ENCODE measurements around the gene CENPF. TPM values are rescaled to one million over a fixed set of nuclear protein-coding genes. Genes with fewer than 3 reads are reported as not detected.

CENPF gene
- total RNA-seq (10 to 100 TPM; 44.2 to 45.5 TPM), polyA plus RNA-seq (0.77 TPM)

DNA sequence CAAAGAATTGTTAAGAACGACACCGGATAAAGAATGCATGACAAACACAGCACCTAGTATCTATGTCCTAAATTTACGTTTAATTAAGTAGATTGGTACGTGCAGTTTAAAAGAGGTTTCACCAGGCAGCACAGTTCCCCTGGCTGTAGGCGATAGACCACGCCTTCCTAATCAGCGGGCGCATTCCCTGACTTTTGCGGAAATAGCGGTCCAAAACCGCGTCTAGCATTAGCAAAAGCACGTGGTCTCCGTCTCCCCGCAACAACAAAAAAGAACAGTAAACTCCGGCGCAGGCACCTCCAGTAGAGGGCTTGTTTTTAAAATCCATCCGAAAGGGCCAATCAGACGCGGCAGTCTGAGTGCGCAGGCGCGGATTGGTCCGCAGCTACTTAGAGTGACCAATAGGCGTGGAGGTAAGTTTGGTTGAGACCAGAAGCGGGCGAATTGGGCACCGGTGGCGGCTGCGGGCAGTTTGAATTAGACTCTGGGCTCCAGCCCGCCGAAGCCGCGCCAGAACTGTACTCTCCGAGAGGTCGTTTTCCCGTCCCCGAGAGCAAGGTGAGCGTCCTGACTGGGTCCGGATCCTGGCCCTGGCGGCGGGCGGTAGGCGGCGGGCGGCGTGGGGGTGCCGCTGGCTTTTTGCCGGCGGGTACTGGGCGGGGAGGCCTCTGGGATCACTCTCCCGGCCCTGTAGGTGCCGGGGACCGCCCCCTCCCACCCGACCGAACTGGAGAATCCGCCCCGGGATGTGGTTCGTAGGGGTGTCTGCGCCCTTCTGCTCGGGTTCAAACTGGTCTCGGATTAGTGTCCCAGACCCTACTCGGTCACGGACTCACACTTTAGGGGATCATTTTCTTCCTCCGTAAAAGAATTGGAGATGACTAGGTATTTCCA lies at the start of gene CENPF:
TSS of gene CENPF (plus strand) at position 432 of the 894 bp plus-strand sequence. CDS start 10,560 bp downstream, outside the sequence.
- H3K4me3 ChIP-seq (ENCODE audit: low read length), result peak within 1 kb of the TSS; percentile 71
- H3K4me1 ChIP-seq (ENCODE audit: insufficient read depth, low read length), result peaks cover 11% of the 10 kb centered on the region
- H3K27me3 ChIP-seq (ENCODE audit: insufficient read depth, low read length, poor library complexity, severe bottlenecking), result no peaks in the 10 kb centered on the region
- DNase-seq, result peak; percentile 83 to 95 (median 93)
- Mint-ChIP-seq H3K9me3 (no peaks in the 10 kb centered on the region), H3K36me3 (peaks cover 0 to 5% (median 0%) of the 10 kb centered on the region in 3 donors), H3K4me3 (peak within 1 kb of the TSS; percentile 81 to 97 (median 88)), H3K4me1 (peaks cover 21 to 28% (median 22%) of the 10 kb centered on the region in 3 donors), H3K27me3 (peaks cover 0 to 4% of the 10 kb centered on the region in 2 donors), H3K27ac (peak within 1 kb of the TSS; percentile 68 to 92 (median 84))
- no peaks in the 10 kb centered on the region for H3K36me3 ChIP-seq (ENCODE audit: insufficient read depth, low read length)
- CTCF ChIA-PET, result interaction anchor here (1.0 to 1.3 kb wide), 2 partner anchors 9 to 342 kb away, joined by 3 to 4 read pairs; no protein-coding TSS in a partner anchor
- H3K9me3 ChIP-seq (ENCODE audit: low read length), result no peaks in the 10 kb centered on the region
- H3K27ac ChIP-seq (ENCODE audit: low read depth, low read length), result peak within 1 kb of the TSS; percentile 75
- POLR2A ChIA-PET, result no interaction called here

DNA sequence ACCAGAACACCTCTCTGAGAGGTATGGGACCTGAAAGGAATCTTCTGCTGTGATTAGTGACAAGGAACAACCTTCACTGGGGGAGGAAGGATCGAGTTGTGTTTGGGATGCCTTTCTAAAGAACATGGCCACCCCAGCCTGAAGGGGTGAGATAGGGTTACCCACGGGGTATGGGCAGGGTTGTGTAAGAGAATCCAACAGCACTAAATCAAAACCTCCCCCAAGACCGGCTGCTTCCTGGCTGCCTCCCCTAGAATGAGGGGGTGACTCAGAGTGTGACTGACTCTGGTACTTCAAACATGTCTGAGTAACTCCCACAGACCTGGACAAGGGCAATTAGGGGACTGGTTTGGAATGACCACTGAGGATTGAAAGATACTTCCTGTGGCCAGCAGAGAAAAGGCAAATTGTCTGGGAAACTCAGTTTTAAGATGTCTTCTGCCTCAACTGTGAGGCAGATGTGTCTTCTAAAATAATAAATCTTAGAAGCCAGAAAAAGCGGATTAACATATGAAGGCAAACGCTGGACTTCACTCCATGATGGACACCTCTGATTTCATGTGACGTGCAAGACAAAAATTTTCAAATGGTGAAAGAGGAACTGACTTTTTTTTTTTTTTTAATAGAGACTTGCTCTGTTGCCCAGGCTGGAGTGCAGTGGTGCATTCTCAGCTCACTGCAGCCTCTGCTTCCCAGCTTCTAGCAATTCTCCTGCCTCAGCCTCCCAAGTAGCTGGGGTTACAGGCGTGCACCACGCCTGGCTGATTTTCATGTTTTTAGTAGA lies 44.9 kb upstream of the CENPF start:
- CTCF ChIA-PET, result no interaction called here
- H3K36me3 Mint-ChIP-seq, result no peaks in the 10 kb centered on the region
- H3K4me3 ChIP-seq (ENCODE audit: low read length), result no peak overlapping the region
- H3K4me1 Mint-ChIP-seq, result no peaks in the 10 kb centered on the region
- H3K27ac ChIP-seq (ENCODE audit: low read depth, low read length), result no peak overlapping the region
- H3K27me3 Mint-ChIP-seq, result peaks cover 14 to 48% of the 10 kb centered on the region in 2 donors
- no peak overlapping the region for H3K4me3 Mint-ChIP-seq
- no peak for DNase-seq
- peaks cover 0 to 3% (median 0%) of the 10 kb centered on the region in 5 donors for H3K9me3 Mint-ChIP-seq
- no peaks in the 10 kb centered on the region for H3K4me1 ChIP-seq (ENCODE audit: insufficient read depth, low read length)
- no peak overlapping the region for H3K27ac Mint-ChIP-seq
- POLR2A ChIA-PET, result no interaction called here
- H3K27me3 ChIP-seq (ENCODE audit: insufficient read depth, low read length, poor library complexity, severe bottlenecking), result peaks cover 4% of the 10 kb centered on the region
- no peaks in the 10 kb centered on the region for H3K36me3 ChIP-seq (ENCODE audit: insufficient read depth, low read length)
- H3K9me3 ChIP-seq (ENCODE audit: low read length), result no peaks in the 10 kb centered on the region

DNA sequence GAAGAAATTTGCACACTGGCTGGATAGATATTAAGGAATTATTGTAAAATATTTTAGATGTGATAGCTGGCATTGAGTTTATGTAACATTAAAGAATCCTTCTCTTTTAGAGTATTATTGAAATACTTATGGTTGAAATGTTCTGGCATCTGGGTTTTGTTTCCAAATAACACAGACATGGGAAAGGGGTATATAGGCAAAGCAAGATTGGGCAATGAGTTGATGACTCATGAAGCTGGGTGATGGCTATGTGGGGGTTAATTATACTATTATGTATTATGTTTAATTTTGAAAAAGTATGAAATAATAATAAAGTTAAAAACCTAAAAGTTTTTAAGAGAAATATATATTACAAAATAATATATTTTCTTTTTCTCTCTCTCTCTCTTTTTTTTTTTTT lies 39.1 kb upstream of the CENPF start:
- peaks cover 0 to 3% (median 0%) of the 10 kb centered on the region in 5 donors for H3K9me3 Mint-ChIP-seq
- no peaks in the 10 kb centered on the region for H3K36me3 ChIP-seq (ENCODE audit: insufficient read depth, low read length)
- no peaks in the 10 kb centered on the region for H3K9me3 ChIP-seq (ENCODE audit: low read length)
- H3K27me3 ChIP-seq (ENCODE audit: insufficient read depth, low read length, poor library complexity, severe bottlenecking), result no peaks in the 10 kb centered on the region
- no peak overlapping the region for H3K27ac Mint-ChIP-seq
- ChIA-PET POLR2A (no interaction called here), CTCF (no interaction called here)
- H3K27me3 Mint-ChIP-seq, result peaks cover 11 to 42% of the 10 kb centered on the region in 2 donors
- H3K27ac ChIP-seq (ENCODE audit: low read depth, low read length), result no peak overlapping the region
- no peaks in the 10 kb centered on the region for H3K4me1 Mint-ChIP-seq
- no peaks in the 10 kb centered on the region for H3K36me3 Mint-ChIP-seq
- H3K4me3 ChIP-seq (ENCODE audit: low read length), result no peak overlapping the region
- no peak for DNase-seq
- H3K4me1 ChIP-seq (ENCODE audit: insufficient read depth, low read length), result no peaks in the 10 kb centered on the region
- no peak overlapping the region for H3K4me3 Mint-ChIP-seq

DNA sequence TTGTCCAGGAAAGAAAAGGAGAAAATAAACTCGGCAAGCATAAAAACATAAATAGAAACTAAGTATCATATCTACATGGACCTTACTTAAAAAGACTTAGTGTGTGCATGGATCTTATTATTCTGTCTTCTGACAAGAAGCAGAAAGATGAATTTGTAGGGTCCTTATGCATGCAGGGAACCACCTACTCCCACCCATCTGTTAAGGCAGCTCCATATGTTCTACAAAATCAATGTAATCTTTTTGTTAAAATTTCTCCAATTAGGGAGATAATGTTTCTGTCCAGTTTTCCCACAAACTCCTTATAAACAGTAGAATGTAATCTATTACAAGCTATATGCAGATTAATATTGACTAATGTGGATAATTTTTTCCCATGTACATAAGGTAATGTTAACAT lies 37.7 kb upstream of the CENPF start:
- peaks cover 0 to 3% (median 0%) of the 10 kb centered on the region in 5 donors for H3K9me3 Mint-ChIP-seq
- H3K4me1 ChIP-seq (ENCODE audit: insufficient read depth, low read length), result no peaks in the 10 kb centered on the region
- no peaks in the 10 kb centered on the region for H3K9me3 ChIP-seq (ENCODE audit: low read length)
- H3K27ac Mint-ChIP-seq, result peak overlapping the region in 1 of 8 donors; percentile 2
- H3K4me3 Mint-ChIP-seq, result no peak overlapping the region
- H3K4me3 ChIP-seq (ENCODE audit: low read length), result no peak overlapping the region
- H3K4me1 Mint-ChIP-seq, result no peaks in the 10 kb centered on the region
- H3K36me3 Mint-ChIP-seq, result no peaks in the 10 kb centered on the region
- H3K27me3 ChIP-seq (ENCODE audit: insufficient read depth, low read length, poor library complexity, severe bottlenecking), result no peaks in the 10 kb centered on the region
- ChIA-PET POLR2A (no interaction called here), CTCF (no interaction called here)
- peaks cover 10 to 41% of the 10 kb centered on the region in 2 donors for H3K27me3 Mint-ChIP-seq
- no peaks in the 10 kb centered on the region for H3K36me3 ChIP-seq (ENCODE audit: insufficient read depth, low read length)
- no peak overlapping the region for H3K27ac ChIP-seq (ENCODE audit: low read depth, low read length)
- DNase-seq, result no peak

DNA sequence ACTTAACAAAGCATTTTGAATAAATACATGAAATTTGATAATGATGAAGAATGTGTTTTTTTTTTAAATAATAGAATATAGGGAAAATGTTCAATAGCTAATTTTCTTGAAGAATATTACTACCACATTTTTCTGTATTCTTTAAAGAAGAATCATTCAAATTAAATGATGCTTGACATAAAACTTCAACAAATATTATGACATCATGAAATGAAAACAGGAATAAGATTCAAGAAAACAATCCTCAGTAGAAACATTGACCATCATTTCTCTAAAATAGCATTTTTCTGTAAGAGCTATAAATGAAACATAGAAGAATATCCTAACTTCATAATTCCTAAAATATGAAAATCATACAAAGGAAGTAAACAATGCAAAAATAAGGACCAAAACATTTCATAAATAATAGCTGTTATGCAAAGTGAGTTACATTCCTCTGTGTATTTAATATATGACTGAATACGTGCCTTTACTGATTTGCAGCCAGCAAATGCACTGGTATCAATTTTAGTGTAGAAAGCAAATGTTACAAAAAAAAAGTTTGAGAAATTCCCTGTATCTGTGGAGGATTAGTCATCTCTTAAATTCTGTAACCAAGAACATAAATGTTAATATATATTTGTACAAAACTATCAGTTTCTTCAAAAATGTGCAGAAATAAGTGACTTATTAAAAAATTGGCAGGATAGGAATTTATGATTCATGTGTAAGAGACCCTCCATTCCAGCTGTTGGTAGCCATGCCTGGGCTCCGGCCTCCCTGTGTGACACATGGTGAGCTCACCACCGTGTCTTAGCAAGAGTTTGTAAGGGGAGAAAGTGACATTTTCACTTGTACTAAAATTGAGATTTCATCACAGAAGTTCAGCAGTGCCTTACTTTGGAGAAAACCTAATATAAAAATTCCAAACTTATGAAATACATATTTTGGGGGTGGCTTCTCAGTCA lies 36.6 kb upstream of the CENPF start:
- no peaks in the 10 kb centered on the region for H3K4me1 Mint-ChIP-seq
- no peaks in the 10 kb centered on the region for H3K4me1 ChIP-seq (ENCODE audit: insufficient read depth, low read length)
- ChIA-PET POLR2A (no interaction called here), CTCF (no interaction called here)
- H3K27me3 Mint-ChIP-seq, result peaks cover 7 to 34% of the 10 kb centered on the region in 2 donors
- H3K36me3 ChIP-seq (ENCODE audit: insufficient read depth, low read length), result no peaks in the 10 kb centered on the region
- H3K9me3 Mint-ChIP-seq, result peaks cover 0 to 3% (median 0%) of the 10 kb centered on the region in 5 donors
- H3K27me3 ChIP-seq (ENCODE audit: insufficient read depth, low read length, poor library complexity, severe bottlenecking), result no peaks in the 10 kb centered on the region
- no peak overlapping the region for H3K27ac Mint-ChIP-seq
- H3K36me3 Mint-ChIP-seq, result no peaks in the 10 kb centered on the region
- H3K27ac ChIP-seq (ENCODE audit: low read depth, low read length), result no peak overlapping the region
- no peak overlapping the region for H3K4me3 Mint-ChIP-seq
- H3K9me3 ChIP-seq (ENCODE audit: low read length), result no peaks in the 10 kb centered on the region
- H3K4me3 ChIP-seq (ENCODE audit: low read length), result no peak overlapping the region
- DNase-seq, result no peak

DNA sequence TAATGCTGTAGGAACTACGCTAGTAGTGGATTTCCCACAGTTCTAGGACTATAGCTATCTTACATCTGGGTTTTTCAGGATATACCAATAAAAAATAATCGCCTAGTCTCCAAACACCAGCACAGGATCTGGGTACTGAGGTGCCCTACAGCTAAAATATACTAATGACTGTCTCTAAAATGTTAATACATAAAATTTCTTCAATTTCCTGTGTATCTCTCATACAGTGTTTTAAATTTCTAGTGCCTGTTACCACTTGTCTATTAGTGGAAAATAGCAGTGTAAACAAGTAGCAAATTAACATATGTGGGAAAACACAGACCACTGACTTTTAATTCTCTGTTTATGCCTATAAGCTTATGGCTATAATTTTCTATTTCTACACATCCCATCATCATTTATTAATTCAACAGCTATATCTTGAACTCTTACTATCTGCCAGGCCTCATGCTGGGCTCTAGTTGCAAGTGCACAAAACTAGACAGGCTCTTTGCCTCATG lies 35.5 kb upstream of the CENPF start:
- no peak overlapping the region for H3K27ac Mint-ChIP-seq
- Histone ChIP-seq H3K36me3 (ENCODE audit: insufficient read depth, low read length) (no peaks in the 10 kb centered on the region), H3K4me3 (ENCODE audit: low read length) (no peak overlapping the region), H3K9me3 (ENCODE audit: low read length) (no peaks in the 10 kb centered on the region), H3K27ac (ENCODE audit: low read depth, low read length) (no peak overlapping the region), H3K4me1 (ENCODE audit: insufficient read depth, low read length) (no peaks in the 10 kb centered on the region), H3K27me3 (ENCODE audit: insufficient read depth, low read length, poor library complexity, severe bottlenecking) (no peaks in the 10 kb centered on the region)
- DNase-seq, result no peak
- no peaks in the 10 kb centered on the region for H3K4me1 Mint-ChIP-seq
- H3K27me3 Mint-ChIP-seq, result peaks cover 5 to 23% of the 10 kb centered on the region in 2 donors
- peaks cover 0 to 2% (median 0%) of the 10 kb centered on the region in 5 donors for H3K9me3 Mint-ChIP-seq
- POLR2A ChIA-PET, result no interaction called here
- no peak overlapping the region for H3K4me3 Mint-ChIP-seq
- no peaks in the 10 kb centered on the region for H3K36me3 Mint-ChIP-seq
- CTCF ChIA-PET, result no interaction called here

DNA sequence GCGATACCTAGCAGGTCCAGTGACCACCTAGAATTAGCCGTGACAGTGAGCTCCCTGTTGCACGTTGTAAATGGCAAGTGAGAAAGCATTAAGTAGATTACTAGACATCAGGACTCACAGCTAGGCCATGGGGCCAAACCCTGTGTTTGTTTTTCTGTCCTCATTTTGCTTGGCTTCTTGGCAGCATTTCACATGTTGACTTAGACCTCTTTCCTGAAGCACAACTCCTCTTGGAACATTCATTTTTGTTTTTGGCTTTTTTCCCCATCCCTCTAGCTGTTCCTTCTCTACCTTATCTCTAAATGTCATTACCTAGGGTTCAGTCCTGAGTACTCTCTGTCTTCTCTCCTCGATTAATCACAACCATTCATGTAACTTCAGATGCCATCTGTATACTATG lies 34.7 kb upstream of the CENPF start:
- CTCF ChIA-PET, result no interaction called here
- Histone ChIP-seq H3K27me3 (ENCODE audit: insufficient read depth, low read length, poor library complexity, severe bottlenecking) (no peaks in the 10 kb centered on the region), H3K36me3 (ENCODE audit: insufficient read depth, low read length) (no peaks in the 10 kb centered on the region), H3K4me3 (ENCODE audit: low read length) (no peak overlapping the region), H3K9me3 (ENCODE audit: low read length) (no peaks in the 10 kb centered on the region), H3K27ac (ENCODE audit: low read depth, low read length) (no peak overlapping the region), H3K4me1 (ENCODE audit: insufficient read depth, low read length) (no peaks in the 10 kb centered on the region)
- no peaks in the 10 kb centered on the region for H3K9me3 Mint-ChIP-seq
- no peak overlapping the region for H3K4me3 Mint-ChIP-seq
- peaks cover 3 to 24% of the 10 kb centered on the region in 2 donors for H3K27me3 Mint-ChIP-seq
- DNase-seq, result no peak
- H3K36me3 Mint-ChIP-seq, result no peaks in the 10 kb centered on the region
- H3K4me1 Mint-ChIP-seq, result no peaks in the 10 kb centered on the region
- POLR2A ChIA-PET, result no interaction called here
- no peak overlapping the region for H3K27ac Mint-ChIP-seq
